Neural cell (in vitro differentiated cells): Measurements from ENCODE around the gene CARMIL1. TPM values are rescaled to one million over a fixed set of nuclear protein-coding genes. Genes with fewer than 3 reads are reported as not detected.

ENCODE experiments used
- H2AFZ ChIP-seq: fragments of 200-600, 300-800 bp; sonication (generic), shearing (Covaris generic); 2 replicates; pipeline ENCODE4 v1.6.0; 2014; ENCODE audit warnings: low read depth, mild to moderate bottlenecking, antibody characterized with exemption, low read length, moderate library complexity
- H3F3A ChIP-seq: fragments of 200-600 bp; shearing (Covaris generic); 2 replicates; pipeline ENCODE4 v1.6.1; 2016; ENCODE audit warnings: mild to moderate bottlenecking, moderate library complexity, mixed read lengths, antibody characterized with exemption, low read length; ENCODE audit not compliant: insufficient read depth, poor library complexity, severe bottlenecking
- H3K27ac ChIP-seq: fragments of 200-600, 300-800 bp; sonication (generic), shearing (Covaris generic); 2 replicates; pipeline ENCODE4 v1.5.1; 2014; ENCODE audit warnings: mild to moderate bottlenecking, low read length, moderate library complexity
- H3K27me3 ChIP-seq: fragments of 300-800, 200-600 bp; sonication (generic), shearing (Covaris generic); 2 replicates; pipeline ENCODE4 v1.6.0; 2014; ENCODE audit warnings: mild to moderate bottlenecking, low read depth, low read length, moderate library complexity; ENCODE audit not compliant: insufficient read depth
- H3K36me3 ChIP-seq: fragments of 300-800, 200-600 bp; sonication (generic), shearing (Covaris generic); 2 replicates; pipeline ENCODE4 v1.5.1; 2014; ENCODE audit warnings: mild to moderate bottlenecking, antibody characterized with exemption, low read length, moderate library complexity; ENCODE audit not compliant: insufficient read depth
- H3K4me2 ChIP-seq: fragments of 300-800, 200-600 bp; sonication (generic), shearing (Covaris generic); 2 replicates; pipeline ENCODE4 v1.6.0; 2014; ENCODE audit warnings: mild to moderate bottlenecking, low read length
- H3K4me3 ChIP-seq: fragments of 300-800, 200-600 bp; sonication (generic), shearing (Covaris generic); 2 replicates; pipeline ENCODE4 v1.5.1; 2014; ENCODE audit warnings: mild to moderate bottlenecking, low read length, moderate library complexity
- H3K79me2 ChIP-seq: fragments of 200-600 bp; shearing (Covaris generic); replicated peaks from 2 replicates; pipeline ENCODE4 v1.6.0; 2014; ENCODE audit warnings: mild to moderate bottlenecking, low read length, moderate library complexity; ENCODE audit not compliant: insufficient read depth
- H3K9ac ChIP-seq: fragments of 300-800, 200-600 bp; sonication (generic), shearing (Covaris generic); 2 replicates; pipeline ENCODE4 v1.6.1; 2016; ENCODE audit warnings: mild to moderate bottlenecking, low read length, mixed read lengths
- H3K9me2 ChIP-seq: fragments of 200-600 bp; shearing (Covaris generic); 2 replicates; pipeline ENCODE4 v1.6.1; 2016; ENCODE audit warnings: mild to moderate bottlenecking, low read length, mixed read lengths; ENCODE audit not compliant: insufficient read depth
- H3K9me3 ChIP-seq: fragments of 200-600, 300-800 bp; sonication (generic), shearing (Covaris generic); 2 replicates; pipeline ENCODE4 v1.6.1; 2016; ENCODE audit warnings: mild to moderate bottlenecking, mixed run types, low read length, moderate library complexity, mixed read lengths
- H4K20me1 ChIP-seq: fragments of 200-600 bp; shearing (Covaris generic); 2 replicates; pipeline ENCODE4 v1.6.1; 2016; ENCODE audit warnings: mild to moderate bottlenecking, mixed run types; ENCODE audit not compliant: insufficient read depth
- EP300 ChIP-seq: fragments of 450-650 bp; conservative IDR thresholded peaks from 2 replicates; pipeline ENCODE4 v1.6.1; 2014; ENCODE audit warnings: antibody characterized with exemption, mild to moderate bottlenecking, moderate library complexity; ENCODE audit not compliant: poor library complexity, severe bottlenecking
- EZH2 ChIP-seq: fragments of 200-600, 300-800 bp; shearing (Covaris generic), sonication (generic); IDR thresholded peaks from 2 replicates; pipeline ENCODE4 v1.6.1; 2014; ENCODE audit warnings: antibody characterized with exemption, low read length, borderline replicate concordance, mild to moderate bottlenecking; ENCODE audit not compliant: insufficient read depth, poor library complexity, severe bottlenecking
- MXI1 ChIP-seq: fragments of 450-650 bp; conservative IDR thresholded peaks from 2 replicates; pipeline ENCODE4 v1.6.1; 2014; ENCODE audit warnings: antibody characterized with exemption, mild to moderate bottlenecking; ENCODE audit not compliant: poor library complexity, severe bottlenecking
- POLR2AphosphoS5 ChIP-seq: IDR thresholded peaks from 2 replicates; pipeline ENCODE4 v1.6.1; 2012
- RAD21 ChIP-seq: fragments of 450-650 bp; conservative IDR thresholded peaks from 2 replicates; pipeline ENCODE4 v1.6.1; 2014; ENCODE audit warnings: antibody characterized with exemption, mild to moderate bottlenecking, moderate library complexity
- SMC3 ChIP-seq: fragments of 450-650 bp; conservative IDR thresholded peaks from 2 replicates; pipeline ENCODE4 v1.6.1; 2014; ENCODE audit warnings: antibody characterized with exemption, mild to moderate bottlenecking, moderate library complexity; ENCODE audit not compliant: poor library complexity
- TAF1 ChIP-seq: IDR thresholded peaks from 2 replicates; pipeline ENCODE4 v1.6.1; 2012; ENCODE audit warnings: low read depth
- polyA plus RNA-seq: library from polyadenylated mRNA; depleted of rRNA; stranded (reverse); fragments of >200 nt; gene quantifications from 2 replicates; pipeline ENCODE4 v1.2.3, GENCODE V29; 2014
- TF ChIP-seq, protein P1 (sequence below): fragments of 450-650 bp; IDR thresholded peaks from 2 replicates; pipeline ENCODE4 v1.5.1; 2014; ENCODE audit warnings: antibody characterized with exemption, mild to moderate bottlenecking, moderate library complexity; ENCODE audit not compliant: poor library complexity, severe bottlenecking
- TF ChIP-seq, protein P2 (sequence below): IDR thresholded peaks from 2 replicates; pipeline ENCODE4 v1.6.1; 2012; ENCODE audit warnings: borderline replicate concordance

CARMIL1 gene
- polyA plus RNA-seq, 1 donor from 2014 or later: 5.3 TPM

DNA sequence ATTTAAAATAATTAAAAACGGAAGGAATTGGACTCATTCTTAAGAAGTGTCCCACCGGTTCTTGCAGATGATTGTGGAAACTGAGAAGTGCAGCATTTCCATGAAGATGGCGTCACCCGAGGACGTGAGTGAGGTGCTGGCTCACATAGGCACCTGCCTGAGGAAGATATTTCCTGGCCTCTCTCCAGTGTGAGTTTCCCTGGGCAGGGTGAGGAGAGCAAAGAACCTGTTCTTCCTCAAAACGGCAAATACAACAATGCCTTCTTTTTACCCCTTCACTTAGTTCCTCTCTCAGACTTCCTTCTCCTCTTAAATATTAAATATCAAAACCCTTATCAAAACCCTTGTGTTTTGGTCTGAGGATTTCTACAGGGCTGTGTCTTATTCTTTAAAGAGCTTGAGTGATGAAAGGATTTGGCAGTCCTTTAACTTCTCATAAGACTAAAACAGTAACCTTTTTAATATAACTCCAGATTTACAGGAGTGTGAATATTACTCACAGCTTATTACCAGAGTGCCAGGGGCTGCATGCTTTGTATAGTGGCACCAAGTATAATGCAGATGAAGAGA lies 156.3 kb downstream of the CARMIL1 start:
- TF ChIP-seq SMC3 (no peak), POLR2AphosphoS5 (no peak)
- Histone ChIP-seq H3K4me3 (no peak overlapping the region), H3K9me3 (no peaks in the 10 kb centered on the region), H3K9me2 (no peaks in the 10 kb centered on the region), H3F3A (no peaks in the 10 kb centered on the region), H3K4me2 (no peak overlapping the region), H3K9ac (no peak overlapping the region), H3K27me3 (no peaks in the 10 kb centered on the region), H3K27ac (no peak overlapping the region), H3K79me2 (no peaks in the 10 kb centered on the region), H2AFZ (no peak overlapping the region), H3K36me3 (no peaks in the 10 kb centered on the region), H4K20me1 (no peaks in the 10 kb centered on the region)

DNA sequence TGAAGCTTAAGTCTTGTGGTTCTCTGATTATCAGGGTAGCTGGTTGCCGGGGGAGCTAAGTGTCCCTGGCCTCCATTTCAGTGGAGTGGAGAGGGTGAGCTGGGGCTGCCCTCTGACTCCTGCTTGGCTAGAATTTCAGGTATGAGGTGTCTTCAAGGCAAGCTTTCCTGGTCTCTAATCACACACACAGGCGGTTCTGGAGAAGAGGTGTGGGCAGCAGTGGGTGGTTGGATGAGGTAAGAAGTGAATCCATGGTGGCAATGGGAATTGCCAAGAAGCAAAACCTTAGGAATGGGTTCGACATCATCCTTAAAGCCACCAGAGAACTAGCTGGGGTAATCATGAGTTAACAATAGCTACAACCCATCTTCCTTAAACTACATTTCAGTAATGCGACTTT lies 157.6 kb downstream of the CARMIL1 start:
- Histone ChIP-seq H3K4me3 (no peak overlapping the region), H3K79me2 (no peaks in the 10 kb centered on the region), H3K4me2 (no peak overlapping the region), H3K36me3 (no peaks in the 10 kb centered on the region), H2AFZ (no peak overlapping the region), H3K27me3 (no peaks in the 10 kb centered on the region), H3K9me3 (no peaks in the 10 kb centered on the region), H3F3A (no peaks in the 10 kb centered on the region), H3K27ac (no peak overlapping the region), H4K20me1 (no peaks in the 10 kb centered on the region), H3K9me2 (no peaks in the 10 kb centered on the region), H3K9ac (no peak overlapping the region)
- TF ChIP-seq TAF1 (no peak), EZH2 (no peak), RAD21 (no peak), SMC3 (no peak), MXI1 (no peak), POLR2AphosphoS5 (no peak), EP300 (no peak)
- TF ChIP-seq, protein P1, sequence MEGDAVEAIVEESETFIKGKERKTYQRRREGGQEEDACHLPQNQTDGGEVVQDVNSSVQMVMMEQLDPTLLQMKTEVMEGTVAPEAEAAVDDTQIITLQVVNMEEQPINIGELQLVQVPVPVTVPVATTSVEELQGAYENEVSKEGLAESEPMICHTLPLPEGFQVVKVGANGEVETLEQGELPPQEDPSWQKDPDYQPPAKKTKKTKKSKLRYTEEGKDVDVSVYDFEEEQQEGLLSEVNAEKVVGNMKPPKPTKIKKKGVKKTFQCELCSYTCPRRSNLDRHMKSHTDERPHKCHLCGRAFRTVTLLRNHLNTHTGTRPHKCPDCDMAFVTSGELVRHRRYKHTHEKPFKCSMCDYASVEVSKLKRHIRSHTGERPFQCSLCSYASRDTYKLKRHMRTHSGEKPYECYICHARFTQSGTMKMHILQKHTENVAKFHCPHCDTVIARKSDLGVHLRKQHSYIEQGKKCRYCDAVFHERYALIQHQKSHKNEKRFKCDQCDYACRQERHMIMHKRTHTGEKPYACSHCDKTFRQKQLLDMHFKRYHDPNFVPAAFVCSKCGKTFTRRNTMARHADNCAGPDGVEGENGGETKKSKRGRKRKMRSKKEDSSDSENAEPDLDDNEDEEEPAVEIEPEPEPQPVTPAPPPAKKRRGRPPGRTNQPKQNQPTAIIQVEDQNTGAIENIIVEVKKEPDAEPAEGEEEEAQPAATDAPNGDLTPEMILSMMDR: no peak
- TF ChIP-seq, protein P2, sequence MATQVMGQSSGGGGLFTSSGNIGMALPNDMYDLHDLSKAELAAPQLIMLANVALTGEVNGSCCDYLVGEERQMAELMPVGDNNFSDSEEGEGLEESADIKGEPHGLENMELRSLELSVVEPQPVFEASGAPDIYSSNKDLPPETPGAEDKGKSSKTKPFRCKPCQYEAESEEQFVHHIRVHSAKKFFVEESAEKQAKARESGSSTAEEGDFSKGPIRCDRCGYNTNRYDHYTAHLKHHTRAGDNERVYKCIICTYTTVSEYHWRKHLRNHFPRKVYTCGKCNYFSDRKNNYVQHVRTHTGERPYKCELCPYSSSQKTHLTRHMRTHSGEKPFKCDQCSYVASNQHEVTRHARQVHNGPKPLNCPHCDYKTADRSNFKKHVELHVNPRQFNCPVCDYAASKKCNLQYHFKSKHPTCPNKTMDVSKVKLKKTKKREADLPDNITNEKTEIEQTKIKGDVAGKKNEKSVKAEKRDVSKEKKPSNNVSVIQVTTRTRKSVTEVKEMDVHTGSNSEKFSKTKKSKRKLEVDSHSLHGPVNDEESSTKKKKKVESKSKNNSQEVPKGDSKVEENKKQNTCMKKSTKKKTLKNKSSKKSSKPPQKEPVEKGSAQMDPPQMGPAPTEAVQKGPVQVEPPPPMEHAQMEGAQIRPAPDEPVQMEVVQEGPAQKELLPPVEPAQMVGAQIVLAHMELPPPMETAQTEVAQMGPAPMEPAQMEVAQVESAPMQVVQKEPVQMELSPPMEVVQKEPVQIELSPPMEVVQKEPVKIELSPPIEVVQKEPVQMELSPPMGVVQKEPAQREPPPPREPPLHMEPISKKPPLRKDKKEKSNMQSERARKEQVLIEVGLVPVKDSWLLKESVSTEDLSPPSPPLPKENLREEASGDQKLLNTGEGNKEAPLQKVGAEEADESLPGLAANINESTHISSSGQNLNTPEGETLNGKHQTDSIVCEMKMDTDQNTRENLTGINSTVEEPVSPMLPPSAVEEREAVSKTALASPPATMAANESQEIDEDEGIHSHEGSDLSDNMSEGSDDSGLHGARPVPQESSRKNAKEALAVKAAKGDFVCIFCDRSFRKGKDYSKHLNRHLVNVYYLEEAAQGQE: no peak

DNA sequence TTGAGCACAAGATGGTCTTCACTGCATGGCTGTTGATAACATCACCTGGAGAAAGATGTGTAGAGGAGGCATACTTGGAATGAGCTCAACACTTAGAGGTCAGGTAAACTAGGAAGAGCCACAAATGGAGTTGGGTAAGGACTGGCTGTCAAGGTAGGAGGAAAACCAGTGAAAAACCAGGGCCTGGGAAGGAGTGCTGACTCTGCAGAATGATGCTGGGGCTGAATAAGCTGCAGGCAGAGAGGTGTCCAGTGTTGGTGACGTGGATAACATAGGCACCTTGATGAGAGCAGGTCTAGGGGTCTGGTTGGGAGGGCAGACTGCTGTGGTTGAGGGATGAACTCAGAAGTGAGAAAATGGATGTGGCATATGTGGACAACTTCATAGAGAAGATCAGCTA lies 160.2 kb downstream of the CARMIL1 start:
- H4K20me1 ChIP-seq: no peaks in the 10 kb centered on the region
- no peak overlapping the region for H3K4me3 ChIP-seq
- TF ChIP-seq, protein P1: no peak
- TF ChIP-seq POLR2AphosphoS5 (no peak), TAF1 (no peak), SMC3 (no peak), MXI1 (no peak), EP300 (no peak), EZH2 (no peak), RAD21 (no peak)
- TF ChIP-seq, protein P2: no peak
- no peaks in the 10 kb centered on the region for H3K79me2 ChIP-seq
- no peak overlapping the region for H3K4me2 ChIP-seq
- no peaks in the 10 kb centered on the region for H3K9me2 ChIP-seq
- H3K27me3 ChIP-seq: no peaks in the 10 kb centered on the region
- H3K9ac ChIP-seq: no peak overlapping the region
- no peaks in the 10 kb centered on the region for H3K36me3 ChIP-seq
- no peaks in the 10 kb centered on the region for H3K9me3 ChIP-seq
- H2AFZ ChIP-seq: no peak overlapping the region
- H3F3A ChIP-seq: no peaks in the 10 kb centered on the region
- H3K27ac ChIP-seq: no peak overlapping the region
